Fibroblast of villous mesenchyme (primary cell): ENCODE data around the gene DESI2. TPM values are rescaled to one million over a fixed set of nuclear protein-coding genes. Genes with fewer than 3 reads are reported as not detected.

Source experiments
- DNase-seq: peaks from one replicate; pipeline ENCODE4 v3.0.0-alpha.2; 2010; ENCODE audit warnings: low read depth
- H3K4me3 ChIP-seq: 2 replicates; pipeline ENCODE4 v1.5.1; 2011; ENCODE audit warnings: low read depth, mild to moderate bottlenecking, low read length
- total RNA-seq: library from RNA; depleted of rRNA; stranded (reverse); fragments of >200 nt; gene quantifications from 2 replicates; pipeline ENCODE4 v1.2.3, GENCODE V29; 2012
- TF ChIP-seq, protein P1 (sequence below): IDR thresholded peaks from 2 replicates; pipeline ENCODE4 v1.5.1; 2012; ENCODE audit warnings: low read depth, mild to moderate bottlenecking, low read length; ENCODE audit not compliant: insufficient read depth

Gene DESI2
- total RNA-seq, 1 donor, result 78.2 TPM

GRCh38 chr1:244713332-244713731 is 60.4 kb downstream of the DESI2 start:
- no peak overlapping the region for H3K4me3 ChIP-seq
- TF ChIP-seq, protein P1, sequence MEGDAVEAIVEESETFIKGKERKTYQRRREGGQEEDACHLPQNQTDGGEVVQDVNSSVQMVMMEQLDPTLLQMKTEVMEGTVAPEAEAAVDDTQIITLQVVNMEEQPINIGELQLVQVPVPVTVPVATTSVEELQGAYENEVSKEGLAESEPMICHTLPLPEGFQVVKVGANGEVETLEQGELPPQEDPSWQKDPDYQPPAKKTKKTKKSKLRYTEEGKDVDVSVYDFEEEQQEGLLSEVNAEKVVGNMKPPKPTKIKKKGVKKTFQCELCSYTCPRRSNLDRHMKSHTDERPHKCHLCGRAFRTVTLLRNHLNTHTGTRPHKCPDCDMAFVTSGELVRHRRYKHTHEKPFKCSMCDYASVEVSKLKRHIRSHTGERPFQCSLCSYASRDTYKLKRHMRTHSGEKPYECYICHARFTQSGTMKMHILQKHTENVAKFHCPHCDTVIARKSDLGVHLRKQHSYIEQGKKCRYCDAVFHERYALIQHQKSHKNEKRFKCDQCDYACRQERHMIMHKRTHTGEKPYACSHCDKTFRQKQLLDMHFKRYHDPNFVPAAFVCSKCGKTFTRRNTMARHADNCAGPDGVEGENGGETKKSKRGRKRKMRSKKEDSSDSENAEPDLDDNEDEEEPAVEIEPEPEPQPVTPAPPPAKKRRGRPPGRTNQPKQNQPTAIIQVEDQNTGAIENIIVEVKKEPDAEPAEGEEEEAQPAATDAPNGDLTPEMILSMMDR, result no peak
- no peak for DNase-seq

DNA sequence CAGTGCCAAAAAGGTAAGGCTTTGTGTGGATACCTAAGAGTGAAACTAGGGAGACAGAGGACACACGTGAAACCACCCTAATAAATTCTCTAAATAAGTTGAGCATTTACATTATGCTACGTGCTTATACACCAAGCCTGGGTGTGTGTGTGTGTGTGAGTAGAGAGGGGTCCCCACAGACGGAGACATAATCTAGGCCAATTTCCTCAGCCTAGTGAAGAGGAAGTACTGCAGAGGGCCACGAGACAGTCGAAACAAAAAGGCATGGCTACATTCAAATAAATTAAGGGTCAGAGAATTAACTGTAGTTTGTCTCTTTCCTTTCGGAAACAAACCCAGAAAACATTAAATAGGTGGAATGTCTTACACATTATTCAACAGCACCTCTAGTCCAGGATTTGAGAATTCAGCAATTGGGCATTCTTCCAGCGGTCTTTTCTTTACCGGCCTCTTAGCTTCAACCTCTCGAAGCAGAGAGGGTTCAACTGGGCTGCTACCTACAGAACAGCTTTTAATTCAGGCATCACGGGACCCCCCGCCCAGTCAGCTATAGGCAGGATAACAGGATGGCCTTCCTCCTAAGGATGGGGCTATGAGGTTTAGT is 75.0 kb downstream of the DESI2 start:
- TF ChIP-seq, protein P1, result no peak
- no peak overlapping the region for H3K4me3 ChIP-seq
- no peak for DNase-seq

DNA sequence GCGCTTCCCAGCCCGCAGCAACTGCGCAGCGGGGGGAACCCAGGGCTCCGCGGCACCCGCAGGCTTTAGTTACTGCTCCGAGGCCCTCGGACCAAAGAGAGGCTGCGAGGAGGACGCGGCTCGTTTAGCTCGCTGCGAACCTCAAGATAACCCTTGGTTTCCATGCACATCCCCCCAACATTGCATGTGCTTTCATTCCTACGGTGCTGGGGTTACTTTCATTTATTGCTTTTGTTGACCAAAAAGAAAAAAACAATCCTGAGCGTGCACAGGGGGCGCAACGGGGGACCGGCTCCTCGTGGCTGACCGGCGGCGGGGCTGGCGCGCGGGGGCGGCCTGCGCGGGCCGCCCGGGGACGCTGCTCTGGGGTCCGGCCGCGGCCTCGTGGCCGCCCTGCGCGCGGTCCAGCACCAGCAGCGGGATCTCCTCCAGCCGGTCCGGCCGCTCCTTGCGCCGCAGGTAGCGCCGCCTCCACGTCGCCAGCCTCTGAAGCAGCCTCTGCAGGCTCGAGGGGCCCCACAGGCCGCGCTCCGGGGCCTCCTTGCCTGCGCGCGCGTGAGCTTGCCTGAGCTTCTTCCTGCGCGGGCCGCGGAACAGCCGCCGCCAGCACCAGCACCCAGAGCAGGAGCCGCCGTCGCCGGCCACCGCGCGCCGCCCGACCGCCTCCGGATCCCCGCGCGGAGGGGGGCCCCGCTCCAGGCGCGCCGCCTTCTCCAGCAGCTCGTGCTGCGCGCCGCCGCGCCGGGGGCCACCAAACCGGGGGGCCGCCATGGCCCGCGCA is 77.4 kb downstream of the DESI2 start:
- H3K4me3 ChIP-seq, result peak overlapping the region; percentile 60
- peak; percentile 56 for DNase-seq
- TF ChIP-seq, protein P1, result no peak

DNA sequence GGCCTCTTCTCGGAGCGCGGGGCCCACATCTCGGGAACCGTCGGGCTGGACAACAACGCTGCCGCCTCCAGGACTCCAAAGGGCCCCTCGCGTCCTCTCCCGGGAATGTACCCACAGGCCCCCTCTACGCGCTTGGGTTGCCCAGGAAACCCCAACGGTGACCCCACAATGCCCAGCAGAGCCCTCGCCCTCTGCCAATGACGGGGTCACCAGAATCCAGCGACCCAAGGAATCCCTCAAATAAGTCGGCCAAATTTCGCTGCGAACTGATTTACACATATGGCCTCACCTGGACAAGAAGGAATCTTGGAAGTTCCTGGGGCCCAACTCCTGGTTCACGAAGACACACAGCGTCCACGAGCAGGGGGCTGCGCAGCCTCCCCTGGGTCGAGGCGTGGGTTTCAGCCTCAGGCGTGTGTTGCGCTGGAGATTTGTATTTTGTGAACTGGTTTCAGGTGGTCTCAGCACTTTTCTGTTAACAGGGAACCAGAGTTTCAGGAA is 78.1 kb downstream of the DESI2 start:
- DNase-seq, result no peak
- H3K4me3 ChIP-seq, result peak overlapping the region; percentile 60
- TF ChIP-seq, protein P1, result no peak

- TF ChIP-seq, protein P1, result no peak
- DNase-seq, result no peak
- H3K4me3 ChIP-seq, result no peak overlapping the region
Measured at GRCh38 chr1:244731651-244732050, 78.7 kb downstream of the DESI2 start.

GRCh38 chr1:244732851-244733450 is 80.0 kb downstream of the DESI2 start:
- no peak for DNase-seq
- TF ChIP-seq, protein P1, result no peak
- no peak overlapping the region for H3K4me3 ChIP-seq
